OCI-LY7 (cell line): Measurements from ENCODE around the gene CORO6. TPM values are rescaled to one million over a fixed set of nuclear protein-coding genes. Genes with fewer than 3 reads are reported as not detected.

Experiments
- BruUV-seq: library from RNA; stranded (reverse); fragments of 400-500 nt; replicated peaks from 2 replicates; lab custom pipeline; 2021; lab: Mats Ljungman, UMichigan
- CTCF ChIA-PET: fragments of 300-600 bp; sonication (Branson Sonifier 250); formaldehyde crosslinking; loops from one replicate; lab custom pipeline; 2022; ENCODE audit warnings: antibody characterized with exemption; ENCODE audit not compliant: unreplicated experiment; lab: Charles Lee
- POLR2A ChIA-PET: fragments of 300-600 bp; sonication (Branson Sonifier 250); formaldehyde crosslinking; loops from one replicate; lab custom pipeline; 2022; ENCODE audit warnings: antibody characterized with exemption; lab: Charles Lee
- DNase-seq: peaks from one replicate; pipeline ENCODE4 v3.0.0-alpha.2; 2015; ENCODE audit warnings: low spot score
- H2AFZ ChIP-seq: fragments of 200-600 bp; sonication (generic), shearing (Covaris generic); 2 replicates; pipeline ENCODE4 v1.6.1; 2014; ENCODE audit warnings: mild to moderate bottlenecking, antibody characterized with exemption, low read length, moderate library complexity
- H3K27ac ChIP-seq: fragments of 200-600 bp; sonication (generic); 2 replicates; pipeline ENCODE4 v1.5.1; 2014; ENCODE audit warnings: mixed run types, low read depth, mild to moderate bottlenecking, moderate library complexity, low read length, inconsistent platforms; ENCODE audit not compliant: poor library complexity, severe bottlenecking
- H3K36me3 ChIP-seq: fragments of 200-600 bp; sonication (generic); 2 replicates; pipeline ENCODE4 v1.6.1; 2014; ENCODE audit warnings: mild to moderate bottlenecking, antibody characterized with exemption, low read length, moderate library complexity, mixed read lengths; ENCODE audit not compliant: insufficient read depth
- H3K4me1 ChIP-seq: fragments of 200-600 bp; sonication (generic); 2 replicates; pipeline ENCODE4 v1.5.1; 2014; ENCODE audit warnings: mild to moderate bottlenecking, low read length; ENCODE audit not compliant: insufficient read depth, poor library complexity, severe bottlenecking
- H3K4me2 ChIP-seq: fragments of 200-600 bp; sonication (generic); 2 replicates; pipeline ENCODE4 v1.6.1; 2014; ENCODE audit warnings: mild to moderate bottlenecking, low read length
- H3K4me3 ChIP-seq: fragments of 200-600 bp; sonication (generic); 2 replicates; pipeline ENCODE4 v1.5.1; 2014; ENCODE audit warnings: mild to moderate bottlenecking, low read depth, low read length; ENCODE audit not compliant: poor library complexity, severe bottlenecking
- H3K79me2 ChIP-seq: fragments of 200-600 bp; sonication (generic); 2 replicates; pipeline ENCODE4 v1.6.1; 2016; ENCODE audit warnings: low read depth, mild to moderate bottlenecking, low read length, moderate library complexity, mixed read lengths; ENCODE audit not compliant: insufficient read depth
- H3K9me2 ChIP-seq: fragments of 200-600 bp; sonication (generic); 2 replicates; pipeline ENCODE4 v1.6.1; 2016; ENCODE audit warnings: mild to moderate bottlenecking, low read length, mixed read lengths; ENCODE audit not compliant: insufficient read depth
- H3K9me3 ChIP-seq: fragments of 200-600 bp; sonication (generic); 2 replicates; pipeline ENCODE4 v1.6.1; 2014; ENCODE audit warnings: mild to moderate bottlenecking, mixed run types, low read length, mixed read lengths
- H4K20me1 ChIP-seq: fragments of 200-600 bp; sonication (generic); 2 replicates; pipeline ENCODE4 v1.6.1; 2014; ENCODE audit warnings: mild to moderate bottlenecking, antibody characterized with exemption, low read length, moderate library complexity, mixed read lengths; ENCODE audit not compliant: insufficient read depth
- CTCF ChIP-seq: fragments of 200-600 bp; sonication (generic); conservative IDR thresholded peaks from 2 replicates; pipeline ENCODE4 v1.5.1; 2014; ENCODE audit warnings: mild to moderate bottlenecking, antibody characterized with exemption, low read length, moderate library complexity, mixed read lengths
- EZH2phosphoT487 ChIP-seq: fragments of 200-600 bp; sonication (generic); IDR thresholded peaks from 2 replicates; pipeline ENCODE4 v1.6.1; 2018; ENCODE audit warnings: low read depth, borderline replicate concordance, mild to moderate bottlenecking, mixed run types, antibody characterized with exemption, low read length, moderate library complexity, mixed read lengths
- intact Hi-C: fragments of 100-400 bp; cut with micrococcal nuclease; formaldehyde crosslinking; loops from one replicate; pipeline ENCODE4 v1.10.0; 2022; ENCODE audit not compliant: unreplicated experiment
- small RNA-seq: library from RNA; depleted of rRNA; stranded (forward); fragments of <200 nt; gene quantifications from one replicate; pipeline ENCODE3, GENCODE V24; 2014
- total RNA-seq, 2 experiments: library from RNA; depleted of rRNA in 1 of 2; stranded (reverse); fragments of >200 nt in 1 of 2; shearing (Covaris generic) in 1 of 2; gene quantifications; 2 replicates each; pipeline ENCODE4 v1.2.3, GENCODE V29; 2014 to 2022

CORO6 gene
- total RNA-seq, 2 experiments from 2014 or later: 5.9 to 6.2 TPM

- H3K9me2 ChIP-seq: no peaks in the 10 kb centered on the region
- no peaks in the 10 kb centered on the region for H3K9me3 ChIP-seq
- peak within 1 kb of the TSS; percentile 98 for H3K4me2 ChIP-seq
- POLR2A ChIA-PET: interaction anchor here (0.6 to 1.2 kb wide), 2 partner anchors 88 to 1526 kb away, joined by 3 to 4 read pairs; no protein-coding TSS in a partner anchor
- CTCF ChIA-PET: no interaction called here
- peak within 1 kb of the TSS; percentile 72 for H3K4me3 ChIP-seq
- H4K20me1 ChIP-seq: no peaks in the 10 kb centered on the region
- no TSS peak for BruUV-seq
- intact Hi-C loops: loop anchor here (10.0 kb wide), 2 partner anchors 192 to 422 kb away; no protein-coding TSS in a partner anchor
- peak; percentile 45 for DNase-seq
- peaks cover 37% of the 10 kb centered on the region for H3K4me1 ChIP-seq
- H3K36me3 ChIP-seq: no peaks in the 10 kb centered on the region
- peak within 1 kb of the TSS; percentile 71 for H2AFZ ChIP-seq
- H3K79me2 ChIP-seq: no peaks in the 10 kb centered on the region
- peak within 1 kb of the TSS; percentile 68 for H3K27ac ChIP-seq
- TF ChIP-seq CTCF: no peak
- TF ChIP-seq EZH2phosphoT487: no peak
These were observed 56.0 kb downstream of the CORO6 start, which contains the start of gene ABHD15 for GRCh38 chr17:29566473-29567303. TSS of gene ABHD15 (minus strand) at chr17:29567037. CDS start at chr17:29566966, 71 bp downstream.

GRCh38 chr17:29565643-29566472 lies 56.9 kb downstream of the CORO6 start:
- ChIA-PET CTCF (no interaction called here), POLR2A (interaction anchor here (0.6 to 1.2 kb wide), 2 partner anchors 87 to 1527 kb away, joined by 3 to 4 read pairs; no protein-coding TSS in a partner anchor)
- Histone ChIP-seq H3K9me2 (no peaks in the 10 kb centered on the region), H3K36me3 (no peaks in the 10 kb centered on the region), H3K27ac (no peak overlapping the region), H3K79me2 (no peaks in the 10 kb centered on the region), H2AFZ (no peak overlapping the region), H4K20me1 (no peaks in the 10 kb centered on the region), H3K9me3 (no peaks in the 10 kb centered on the region), H3K4me1 (peaks cover 46% of the 10 kb centered on the region), H3K4me3 (peak overlapping the region; percentile 72), H3K4me2 (peak overlapping the region; percentile 98)
- no TSS peak for BruUV-seq
- DNase-seq: peak; percentile 57
- intact Hi-C loops: loop anchor here (10.0 kb wide), 2 partner anchors 191 to 421 kb away; no protein-coding TSS in a partner anchor
- peak; percentile 66 for TF ChIP-seq CTCF
- no peak for TF ChIP-seq EZH2phosphoT487

Small RNAs within 50 kb of the gene (small RNA-seq; reads per million reads assigned to genes)
- not detected for gene RNU6-920P

Other genes starting within 250 kb of the CORO6 start
- gene TAOK1, start 232.5 kb downstream of the CORO6 start, total RNA-seq (2014; rRNA removed; shearing (Covaris generic)): 30.4 and 30.5 TPM in 2 replicates
- 46.8 and 49.7 TPM in 2 replicates for gene TAOK1, start 232.5 kb downstream of the CORO6 start, total RNA-seq (2022)
- gene ABHD15, start 55.9 kb downstream of the CORO6 start, total RNA-seq (2014; rRNA removed; shearing (Covaris generic)): 7.7 and 8.5 TPM in 2 replicates
- 13.9 and 15.3 TPM in 2 replicates for gene ABHD15, start 55.9 kb downstream of the CORO6 start, total RNA-seq (2022)
- 27.5 and 30.9 TPM in 2 replicates for gene TP53I13, start 54.2 kb downstream of the CORO6 start, total RNA-seq (2014; rRNA removed; shearing (Covaris generic))
- 20.8 and 26.5 TPM in 2 replicates for gene TP53I13, start 54.2 kb downstream of the CORO6 start, total RNA-seq (2022)
- gene GIT1, start 33.3 kb downstream of the CORO6 start, total RNA-seq (2014; rRNA removed; shearing (Covaris generic)): 38.8 and 44.3 TPM in 2 replicates
- gene GIT1, start 33.3 kb downstream of the CORO6 start, total RNA-seq (2022): 60.2 and 69.6 TPM in 2 replicates
- 17.8 and 22.8 TPM in 2 replicates for gene ANKRD13B, start 29.8 kb downstream of the CORO6 start, total RNA-seq (2014; rRNA removed; shearing (Covaris generic))
- gene ANKRD13B, start 29.8 kb downstream of the CORO6 start, total RNA-seq (2022): 30.5 and 32.8 TPM in 2 replicates